ENCODE results near the gene MFAP2. TPM values are rescaled to one million over a fixed set of nuclear protein-coding genes. Genes with fewer than 3 reads are reported as not detected.

MFAP2 gene
- total RNA-seq, 1 experiment from 2014 or later: 27.2 TPM

DNA sequence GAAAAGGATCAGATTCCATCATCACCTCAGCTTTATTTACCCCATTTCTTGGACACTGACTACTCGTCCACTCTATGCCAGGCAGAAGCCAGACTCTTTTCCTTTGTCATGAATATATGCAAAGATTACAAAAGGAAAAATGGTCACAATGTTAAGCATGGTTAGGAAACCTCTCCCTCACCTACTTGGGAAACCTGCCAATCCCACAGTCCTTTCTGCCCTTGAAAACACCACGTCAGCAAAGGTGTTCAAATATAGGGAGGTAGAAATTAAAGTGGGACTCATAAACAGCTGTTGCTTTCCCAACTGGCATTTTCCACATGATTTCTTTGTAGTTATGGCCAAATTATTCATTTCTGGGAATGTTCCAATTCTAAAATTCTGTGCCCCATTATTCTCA is 47.5 kb upstream of the MFAP2 start:
- Histone ChIP-seq H3K27ac (ENCODE audit: low read depth, low read length, poor library complexity, severe bottlenecking) (no peak overlapping the region), H3K4me3 (ENCODE audit: low read depth, low read length, poor library complexity, severe bottlenecking) (no peak overlapping the region), H3K36me3 (ENCODE audit: insufficient read depth, low read length, poor library complexity, severe bottlenecking) (peaks cover 63% of the 10 kb centered on the region), H3K9me3 (ENCODE audit: low read depth, low read length, poor library complexity, severe bottlenecking) (no peaks in the 10 kb centered on the region), H3K4me1 (ENCODE audit: insufficient read depth, low read length, poor library complexity, severe bottlenecking) (peaks cover 26% of the 10 kb centered on the region), H3K27me3 (replicated peaks; ENCODE audit: insufficient read depth, low read depth, low read length, poor library complexity) (no peaks in the 10 kb centered on the region)
- BruUV-seq (replicated peaks): no TSS peak
- no peak for DNase-seq (ENCODE audit: low spot score)
- no peak for TF ChIP-seq EZH2 (IDR thresholded peaks at IDR 0.05; ENCODE audit: borderline replicate concordance, low read depth, low read length, poor library complexity, severe bottlenecking)
- TF ChIP-seq, protein P1, sequence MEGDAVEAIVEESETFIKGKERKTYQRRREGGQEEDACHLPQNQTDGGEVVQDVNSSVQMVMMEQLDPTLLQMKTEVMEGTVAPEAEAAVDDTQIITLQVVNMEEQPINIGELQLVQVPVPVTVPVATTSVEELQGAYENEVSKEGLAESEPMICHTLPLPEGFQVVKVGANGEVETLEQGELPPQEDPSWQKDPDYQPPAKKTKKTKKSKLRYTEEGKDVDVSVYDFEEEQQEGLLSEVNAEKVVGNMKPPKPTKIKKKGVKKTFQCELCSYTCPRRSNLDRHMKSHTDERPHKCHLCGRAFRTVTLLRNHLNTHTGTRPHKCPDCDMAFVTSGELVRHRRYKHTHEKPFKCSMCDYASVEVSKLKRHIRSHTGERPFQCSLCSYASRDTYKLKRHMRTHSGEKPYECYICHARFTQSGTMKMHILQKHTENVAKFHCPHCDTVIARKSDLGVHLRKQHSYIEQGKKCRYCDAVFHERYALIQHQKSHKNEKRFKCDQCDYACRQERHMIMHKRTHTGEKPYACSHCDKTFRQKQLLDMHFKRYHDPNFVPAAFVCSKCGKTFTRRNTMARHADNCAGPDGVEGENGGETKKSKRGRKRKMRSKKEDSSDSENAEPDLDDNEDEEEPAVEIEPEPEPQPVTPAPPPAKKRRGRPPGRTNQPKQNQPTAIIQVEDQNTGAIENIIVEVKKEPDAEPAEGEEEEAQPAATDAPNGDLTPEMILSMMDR (conservative IDR thresholded peaks at IDR 0.05; ENCODE audit: low read depth, low read length): no peak
- intact Hi-C loops (cut with micrococcal nuclease; ENCODE audit: unreplicated experiment): no loop called here
- CTCF ChIA-PET: no interaction called here
- POLR2A ChIA-PET (ENCODE audit: low non-redundant PET): no interaction called here

DNA sequence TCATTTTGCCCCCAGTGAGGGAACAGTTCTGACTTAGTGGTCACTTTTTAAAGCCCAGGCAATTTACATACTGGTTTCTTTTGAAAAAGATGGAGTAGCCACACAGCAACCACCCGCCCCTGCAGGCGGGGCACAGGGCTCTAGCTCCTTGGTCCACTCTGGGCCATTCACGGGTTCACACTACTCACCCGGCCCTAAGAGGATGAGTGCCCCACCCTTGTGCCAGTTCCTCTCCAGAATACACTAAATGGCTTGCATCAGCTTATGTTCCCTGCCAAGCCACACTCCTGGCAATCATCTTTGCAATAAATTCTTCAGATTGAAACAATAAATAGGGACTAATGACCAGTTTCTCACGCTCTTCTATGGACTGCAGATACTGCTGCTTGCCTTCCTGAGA is 47.0 kb upstream of the MFAP2 start:
- DNase-seq (ENCODE audit: low spot score): no peak
- peaks cover 64% of the 10 kb centered on the region for H3K36me3 ChIP-seq (ENCODE audit: insufficient read depth, low read length, poor library complexity, severe bottlenecking)
- no peak overlapping the region for H3K4me3 ChIP-seq (ENCODE audit: low read depth, low read length, poor library complexity, severe bottlenecking)
- ChIA-PET POLR2A (ENCODE audit: low non-redundant PET) (no interaction called here), CTCF (no interaction called here)
- no peak overlapping the region for H3K27ac ChIP-seq (ENCODE audit: low read depth, low read length, poor library complexity, severe bottlenecking)
- intact Hi-C loops (cut with micrococcal nuclease; ENCODE audit: unreplicated experiment): no loop called here
- H3K4me1 ChIP-seq (ENCODE audit: insufficient read depth, low read length, poor library complexity, severe bottlenecking): peaks cover 26% of the 10 kb centered on the region
- no TSS peak for BruUV-seq (replicated peaks)
- H3K9me3 ChIP-seq (ENCODE audit: low read depth, low read length, poor library complexity, severe bottlenecking): no peaks in the 10 kb centered on the region
- TF ChIP-seq, protein P1 (conservative IDR thresholded peaks at IDR 0.05; ENCODE audit: low read depth, low read length): no peak
- TF ChIP-seq EZH2 (IDR thresholded peaks at IDR 0.05; ENCODE audit: borderline replicate concordance, low read depth, low read length, poor library complexity, severe bottlenecking): no peak
- no peaks in the 10 kb centered on the region for H3K27me3 ChIP-seq (replicated peaks; ENCODE audit: insufficient read depth, low read depth, low read length, poor library complexity)

DNA sequence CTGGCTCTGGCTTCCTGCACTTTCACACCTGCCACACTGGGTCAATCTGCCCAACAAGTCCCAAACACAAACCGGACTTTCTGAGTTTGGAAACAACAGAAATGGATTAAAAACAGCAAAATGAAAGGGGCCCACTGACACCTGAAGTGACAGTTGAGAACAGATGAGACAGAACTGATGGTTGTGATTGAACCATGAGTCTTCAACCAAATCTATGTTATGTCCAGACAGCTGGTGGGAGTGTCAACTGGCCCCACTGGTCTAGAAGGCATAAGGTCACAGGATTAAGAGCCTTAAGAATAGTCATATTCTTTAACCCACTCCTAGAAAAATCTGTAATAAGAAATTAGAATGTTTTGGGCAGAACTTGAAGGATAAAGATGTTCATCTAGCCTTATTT is 44.3 kb upstream of the MFAP2 start:
- Histone ChIP-seq H3K4me1 (ENCODE audit: insufficient read depth, low read length, poor library complexity, severe bottlenecking) (peaks cover 2% of the 10 kb centered on the region), H3K4me3 (ENCODE audit: low read depth, low read length, poor library complexity, severe bottlenecking) (no peak overlapping the region), H3K9me3 (ENCODE audit: low read depth, low read length, poor library complexity, severe bottlenecking) (no peaks in the 10 kb centered on the region), H3K27me3 (replicated peaks; ENCODE audit: insufficient read depth, low read depth, low read length, poor library complexity) (no peaks in the 10 kb centered on the region), H3K27ac (ENCODE audit: low read depth, low read length, poor library complexity, severe bottlenecking) (no peak overlapping the region), H3K36me3 (ENCODE audit: insufficient read depth, low read length, poor library complexity, severe bottlenecking) (peaks cover 87% of the 10 kb centered on the region)
- BruUV-seq (replicated peaks): no TSS peak
- DNase-seq (ENCODE audit: low spot score): no peak
- intact Hi-C loops (cut with micrococcal nuclease; ENCODE audit: unreplicated experiment): no loop called here
- TF ChIP-seq, protein P1 (conservative IDR thresholded peaks at IDR 0.05; ENCODE audit: low read depth, low read length): no peak
- TF ChIP-seq EZH2 (IDR thresholded peaks at IDR 0.05; ENCODE audit: borderline replicate concordance, low read depth, low read length, poor library complexity, severe bottlenecking): no peak
- CTCF ChIA-PET: no interaction called here
- POLR2A ChIA-PET (ENCODE audit: low non-redundant PET): interaction anchor here (0.6 kb wide), 1 partner anchor 114 kb away, joined by 7 read pairs; no protein-coding TSS in a partner anchor

All from A673 (cell line).